ENCODE measurements around the gene C6orf132.

The C6orf132 gene

GRCh38 chr6:42071881-42072583 is 70.4 kb downstream of the C6orf132 start:
- Histone ChIP-seq H3K36me3 (ENCODE audit: control insufficient read depth in 2 of 2, insufficient read depth in 2 of 2, low read length in 2 of 2) (peaks cover 53 to 60% of the 10 kb centered on the region in 2 donors), H3K27me3 (ENCODE audit: control insufficient read depth in 1 of 2, insufficient read depth in 2 of 2, low read length in 2 of 2) (no peaks in the 10 kb centered on the region), H3K27ac (ENCODE audit: low read length) (no peak overlapping the region)

DNA sequence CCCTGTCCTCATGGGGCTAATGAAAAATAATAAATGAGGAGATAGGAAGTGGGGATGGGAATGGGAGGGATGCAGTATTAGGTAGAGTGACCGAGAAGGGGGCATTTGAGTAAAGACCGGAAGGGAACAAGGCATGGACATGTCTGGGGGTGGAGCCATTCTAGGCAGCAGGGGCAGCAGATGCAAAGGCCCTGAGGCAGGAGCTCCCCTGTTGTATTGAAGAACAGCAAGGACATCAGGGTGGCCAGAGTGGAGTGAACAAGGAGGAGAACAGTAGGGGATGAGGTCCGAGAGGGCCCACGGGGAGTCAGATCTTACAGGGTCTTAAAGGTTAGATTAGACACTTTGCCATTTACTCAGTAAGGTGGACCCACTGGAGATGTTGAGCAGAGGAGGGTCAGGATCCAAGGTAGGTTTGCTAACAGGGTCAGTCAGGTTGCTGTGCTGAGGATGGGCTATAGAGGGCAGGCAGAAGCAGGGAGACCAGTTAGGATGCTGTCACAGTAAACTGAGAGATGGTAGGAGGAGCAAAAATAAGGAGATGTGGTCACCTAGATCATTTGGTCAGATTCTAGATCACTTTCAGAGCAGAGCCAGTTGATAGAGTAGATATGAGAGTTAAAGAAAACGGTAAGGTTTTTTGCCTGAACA is 73.4 kb downstream of the C6orf132 start:
- Histone ChIP-seq H3K4me3 (ENCODE audit: low read length in 2 of 2) (no peak overlapping the region), H3K9me3 (ENCODE audit: control insufficient read depth in 2 of 2, low read length in 2 of 2) (no peaks in the 10 kb centered on the region), H3K27ac (ENCODE audit: low read length) (no peak overlapping the region), H3K27me3 (ENCODE audit: control insufficient read depth in 1 of 2, insufficient read depth in 2 of 2, low read length in 2 of 2) (no peaks in the 10 kb centered on the region), H3K9ac (ENCODE audit: low read length in 2 of 2) (no peak overlapping the region), H3K36me3 (ENCODE audit: control insufficient read depth in 2 of 2, insufficient read depth in 2 of 2, low read length in 2 of 2) (peaks cover 61 to 63% of the 10 kb centered on the region in 2 donors), H3K4me1 (ENCODE audit: control insufficient read depth, insufficient read depth, low read length) (no peaks in the 10 kb centered on the region)

More at GRCh38 chr6:42071881-42072583, 70.4 kb downstream of the C6orf132 start:
- Histone ChIP-seq H3K9ac (ENCODE audit: low read length in 2 of 2) (no peak overlapping the region), H3K4me1 (ENCODE audit: control insufficient read depth, insufficient read depth, low read length) (no peaks in the 10 kb centered on the region), H3K4me3 (ENCODE audit: low read length in 2 of 2) (no peak overlapping the region), H3K9me3 (ENCODE audit: control insufficient read depth in 2 of 2, low read length in 2 of 2) (no peaks in the 10 kb centered on the region)

- no peaks in the 10 kb centered on the region for H3K27me3 ChIP-seq (ENCODE audit: control insufficient read depth in 1 of 2, insufficient read depth in 2 of 2, low read length in 2 of 2)
- no peak overlapping the region for H3K9ac ChIP-seq (ENCODE audit: low read length in 2 of 2)
- no peaks in the 10 kb centered on the region for H3K9me3 ChIP-seq (ENCODE audit: control insufficient read depth in 2 of 2, low read length in 2 of 2)
- no peaks in the 10 kb centered on the region for H3K4me1 ChIP-seq (ENCODE audit: control insufficient read depth, insufficient read depth, low read length)
- no peak overlapping the region for H3K27ac ChIP-seq (ENCODE audit: low read length)
- no peak overlapping the region for H3K4me3 ChIP-seq (ENCODE audit: low read length in 2 of 2)
- H3K36me3 ChIP-seq (ENCODE audit: control insufficient read depth in 2 of 2, insufficient read depth in 2 of 2, low read length in 2 of 2): peaks cover 62 to 63% of the 10 kb centered on the region in 2 donors
Observed at GRCh38 chr6:42068173-42068572, 74.2 kb downstream of the C6orf132 start.

DNA sequence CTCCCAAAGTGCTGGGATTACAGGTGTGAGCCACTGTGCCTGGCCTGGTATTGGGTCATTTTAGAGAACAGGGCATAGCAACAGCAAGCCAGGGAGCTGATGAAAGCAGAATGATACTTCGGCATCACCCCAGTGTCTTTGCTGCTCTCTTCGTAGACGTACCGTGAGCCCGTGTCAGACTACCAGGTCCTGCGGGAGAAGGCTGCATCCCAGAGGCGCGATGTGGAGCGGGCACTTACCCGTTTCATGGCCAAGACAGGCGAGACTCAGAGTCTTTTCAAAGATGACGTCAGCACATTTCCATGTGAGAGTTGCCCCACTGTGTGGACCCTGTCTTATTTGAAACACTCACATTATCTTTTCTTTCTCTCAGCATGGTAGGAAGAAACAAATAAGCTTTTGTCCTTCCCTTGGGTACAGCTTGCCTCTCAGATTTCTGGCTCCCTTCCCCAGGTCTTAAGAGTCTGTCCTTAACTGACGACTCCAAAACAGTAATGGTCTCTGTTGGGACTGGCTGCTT is 76.2 kb downstream of the C6orf132 start:
- peaks cover 58 to 60% of the 10 kb centered on the region in 2 donors for H3K36me3 ChIP-seq (ENCODE audit: control insufficient read depth in 2 of 2, insufficient read depth in 2 of 2, low read length in 2 of 2)
- no peaks in the 10 kb centered on the region for H3K4me1 ChIP-seq (ENCODE audit: control insufficient read depth, insufficient read depth, low read length)
- H3K4me3 ChIP-seq (ENCODE audit: low read length in 2 of 2): no peak overlapping the region
- H3K27ac ChIP-seq (ENCODE audit: low read length): no peak overlapping the region
- no peaks in the 10 kb centered on the region for H3K27me3 ChIP-seq (ENCODE audit: control insufficient read depth in 1 of 2, insufficient read depth in 2 of 2, low read length in 2 of 2)
- no peaks in the 10 kb centered on the region for H3K9me3 ChIP-seq (ENCODE audit: control insufficient read depth in 2 of 2, low read length in 2 of 2)
- no peak overlapping the region for H3K9ac ChIP-seq (ENCODE audit: low read length in 2 of 2)

- Histone ChIP-seq H3K27ac (ENCODE audit: low read length) (no peak overlapping the region), H3K36me3 (ENCODE audit: control insufficient read depth in 2 of 2, insufficient read depth in 2 of 2, low read length in 2 of 2) (peaks cover 48 to 62% of the 10 kb centered on the region in 2 donors), H3K9ac (ENCODE audit: low read length in 2 of 2) (no peak overlapping the region), H3K27me3 (ENCODE audit: control insufficient read depth in 1 of 2, insufficient read depth in 2 of 2, low read length in 2 of 2) (no peaks in the 10 kb centered on the region), H3K9me3 (ENCODE audit: control insufficient read depth in 2 of 2, low read length in 2 of 2) (no peaks in the 10 kb centered on the region), H3K4me1 (ENCODE audit: control insufficient read depth, insufficient read depth, low read length) (no peaks in the 10 kb centered on the region), H3K4me3 (ENCODE audit: low read length in 2 of 2) (no peak overlapping the region)
Observed at GRCh38 chr6:42059743-42060142, 82.7 kb downstream of the C6orf132 start.

DNA sequence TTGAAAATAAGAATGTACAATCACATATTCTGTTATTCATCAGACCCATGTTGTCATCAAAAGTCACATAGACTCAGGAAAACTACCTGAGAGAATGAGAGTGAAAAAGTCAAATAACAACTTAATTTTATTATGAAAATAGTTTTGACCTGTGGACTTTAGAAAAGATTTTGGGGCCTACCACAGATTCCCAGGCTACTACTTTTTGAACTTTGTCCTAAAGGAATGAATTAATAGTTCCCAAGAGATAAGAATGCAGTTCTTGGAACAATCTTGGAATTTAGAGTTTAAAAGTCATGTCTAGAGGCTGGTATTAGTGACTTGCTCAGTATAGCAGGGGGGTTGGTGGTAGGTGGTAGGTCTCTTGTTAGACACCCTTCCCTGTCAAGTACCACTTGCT is 88.8 kb downstream of the C6orf132 start:
- Histone ChIP-seq H3K9me3 (ENCODE audit: control insufficient read depth in 2 of 2, low read length in 2 of 2) (no peaks in the 10 kb centered on the region), H3K36me3 (ENCODE audit: control insufficient read depth in 2 of 2, insufficient read depth in 2 of 2, low read length in 2 of 2) (peaks cover 34% of the 10 kb centered on the region in 2 donors), H3K4me1 (ENCODE audit: control insufficient read depth, insufficient read depth, low read length) (peaks cover 26% of the 10 kb centered on the region), H3K9ac (ENCODE audit: low read length in 2 of 2) (no peak overlapping the region), H3K4me3 (ENCODE audit: low read length in 2 of 2) (no peak overlapping the region), H3K27ac (ENCODE audit: low read length) (no peak overlapping the region), H3K27me3 (ENCODE audit: control insufficient read depth in 1 of 2, insufficient read depth in 2 of 2, low read length in 2 of 2) (no peaks in the 10 kb centered on the region)

GRCh38 chr6:42051268-42051653 is 91.2 kb downstream of the C6orf132 start:
- Histone ChIP-seq H3K36me3 (ENCODE audit: control insufficient read depth in 2 of 2, insufficient read depth in 2 of 2, low read length in 2 of 2) (peaks cover 13 to 21% of the 10 kb centered on the region in 2 donors), H3K4me1 (ENCODE audit: control insufficient read depth, insufficient read depth, low read length) (peaks cover 47% of the 10 kb centered on the region), H3K27ac (ENCODE audit: low read length) (no peak overlapping the region)

More at GRCh38 chr6:42051268-42051653, 91.2 kb downstream of the C6orf132 start:
- Histone ChIP-seq H3K27me3 (ENCODE audit: control insufficient read depth in 1 of 2, insufficient read depth in 2 of 2, low read length in 2 of 2) (no peaks in the 10 kb centered on the region), H3K9me3 (ENCODE audit: control insufficient read depth in 2 of 2, low read length in 2 of 2) (no peaks in the 10 kb centered on the region), H3K4me3 (ENCODE audit: low read length in 2 of 2) (peak overlapping the region; percentile 91 to 97), H3K9ac (ENCODE audit: low read length in 2 of 2) (peak overlapping the region; percentile 87 to 90)
